Panc1 (cell line): Measurements from ENCODE around the gene GAB3. TPM values are rescaled to one million over a fixed set of nuclear protein-coding genes. Genes with fewer than 3 reads are reported as not detected.
"Not testable (repeated sequence)": the region's sequence is repeated elsewhere in the genome, so short reads cannot be mapped to it uniquely, and the experiment has no call there.

Experiments used
- ATAC-seq: fragments of 200-7000 bp; cut with Tn5 transposase; 2 replicates; pipeline ENCODE4 v1.9.1; 2020; ENCODE audit warnings: mild to moderate bottlenecking, moderate library complexity
- BruUV-seq: library from RNA; stranded (reverse); fragments of 400-500 nt; replicated peaks from 2 replicates; lab custom pipeline; 2021; lab: Mats Ljungman, UMichigan
- CTCF ChIA-PET: fragments of 300-600 bp; sonication (Branson Sonifier 250); formaldehyde crosslinking; loops from one replicate; lab custom pipeline; 2022; ENCODE audit warnings: antibody characterized with exemption; lab: Charles Lee
- POLR2A ChIA-PET: fragments of 300-600 bp; sonication (Branson Sonifier 250); formaldehyde crosslinking; loops from one replicate; lab custom pipeline; 2022; ENCODE audit warnings: antibody characterized with exemption; lab: Charles Lee
- DNase-seq: peaks from one replicate; pipeline ENCODE4 v3.0.0-alpha.2; 2010; ENCODE audit warnings: low read depth, low spot score
- H3K27ac ChIP-seq: 2 replicates; pipeline ENCODE4 v1.5.1; 2011; ENCODE audit warnings: mild to moderate bottlenecking, low read length, inconsistent platforms
- H3K27me3 ChIP-seq: fragments of 200-500 bp; sonication (Bioruptor generic); 2 replicates; pipeline ENCODE4 v1.6.0; 2014; ENCODE audit warnings: low read length, inconsistent platforms; ENCODE audit not compliant: control insufficient read depth, insufficient read depth
- H3K36me3 ChIP-seq: fragments of 200-500 bp; sonication (Bioruptor generic); 2 replicates; pipeline ENCODE4 v1.5.1; 2014; ENCODE audit warnings: inconsistent platforms, mild to moderate bottlenecking, low read length, moderate library complexity; ENCODE audit not compliant: control insufficient read depth, insufficient read depth
- H3K4me1 ChIP-seq: 2 replicates; pipeline ENCODE4 v1.5.1; 2011; ENCODE audit warnings: inconsistent platforms, mild to moderate bottlenecking, low read length, moderate library complexity; ENCODE audit not compliant: control insufficient read depth, insufficient read depth
- H3K4me3 ChIP-seq, 2 experiments: 2 replicates each; pipeline ENCODE4 v1.5.1; 2011 to 2012; ENCODE audit warnings: low read depth in 2 of 2, low read length in 2 of 2, mild to moderate bottlenecking in 2 of 2, inconsistent platforms in 1 of 2, moderate library complexity in 1 of 2
- H3K9me3 ChIP-seq: fragments of 200-500 bp; sonication (Bioruptor generic); 2 replicates; pipeline ENCODE4 v1.5.1; 2014; ENCODE audit warnings: low read depth, mild to moderate bottlenecking, inconsistent platforms, low read length, moderate library complexity; ENCODE audit not compliant: control insufficient read depth, insufficient read depth
- TCF7L2 ChIP-seq: IDR thresholded peaks from 2 replicates; pipeline ENCODE4 v1.6.1; 2011; ENCODE audit warnings: mild to moderate bottlenecking, low read depth, low read length, inconsistent platforms
- in situ Hi-C: cut with HindIII; loops from 2 replicates; pipeline ENCODE4 v1.10.0; 2016; ENCODE audit warnings: low sequenced_read_pairs, low pct_unique_long_range_greater_than_20kb
- intact Hi-C: fragments of 100-400 bp; cut with micrococcal nuclease; formaldehyde crosslinking; loops from one replicate; pipeline ENCODE4 v1.10.0; 2022; ENCODE audit not compliant: unreplicated experiment
- total RNA-seq: library from RNA; stranded (reverse); gene quantifications from one replicate; pipeline ENCODE4 v1.2.1, GENCODE V29; 2021; ENCODE audit not compliant: unreplicated experiment

The GAB3 gene
- total RNA-seq, 1 experiment from 2014 or later: 8.2 TPM

GRCh38 chrX:154648931-154649330 is 101.9 kb downstream of the GAB3 start:
- in situ Hi-C loops (no loop called here), intact Hi-C loops (no loop called here)
- Histone ChIP-seq H3K4me1 (peaks cover 13% of the 10 kb centered on the region), H3K36me3 (no peaks in the 10 kb centered on the region), H3K9me3 (no peaks in the 10 kb centered on the region), H3K4me3 (no peak overlapping the region), H3K27me3 (no peaks in the 10 kb centered on the region), H3K27ac (no peak overlapping the region)
- ChIA-PET POLR2A (no interaction called here), CTCF (no interaction called here)
- DNase-seq (no peak), ATAC-seq (no peak)
- no peak for TF ChIP-seq TCF7L2
- no TSS peak for BruUV-seq

GRCh38 chrX:154645745-154646378 is 105.0 kb downstream of the GAB3 start:
- ATAC-seq, POLR2A ChIA-PET, intact Hi-C loops, H3K4me3 ChIP-seq, H3K36me3 ChIP-seq, in situ Hi-C loops, H3K27ac ChIP-seq, DNase-seq, H3K9me3 ChIP-seq, CTCF ChIA-PET, BruUV-seq, H3K27me3 ChIP-seq: not testable (repeated sequence)
- peaks cover 13% of the 10 kb centered on the region for H3K4me1 ChIP-seq

- intact Hi-C loops, POLR2A ChIA-PET, H3K27ac ChIP-seq, H3K4me1 ChIP-seq, ATAC-seq, BruUV-seq, H3K9me3 ChIP-seq, CTCF ChIA-PET, DNase-seq, in situ Hi-C loops, H3K27me3 ChIP-seq, H3K36me3 ChIP-seq, H3K4me3 ChIP-seq: not testable (repeated sequence)
Measured at GRCh38 chrX:154643708-154644107, 107.2 kb downstream of the GAB3 start.

GRCh38 chrX:154641740-154642139 is 109.1 kb downstream of the GAB3 start:
- ATAC-seq: peak; percentile 37; the same call in 1 of the 2 replicates
- in situ Hi-C loops, H3K4me1 ChIP-seq, POLR2A ChIA-PET, H3K36me3 ChIP-seq, CTCF ChIA-PET, H3K27ac ChIP-seq, H3K27me3 ChIP-seq, BruUV-seq, H3K4me3 ChIP-seq, intact Hi-C loops, H3K9me3 ChIP-seq, DNase-seq: not testable (repeated sequence)

GRCh38 chrX:154633661-154634060 is 117.2 kb downstream of the GAB3 start:
- H3K9me3 ChIP-seq, H3K4me3 ChIP-seq, CTCF ChIA-PET, intact Hi-C loops, H3K27me3 ChIP-seq, H3K4me1 ChIP-seq, BruUV-seq, POLR2A ChIA-PET, H3K36me3 ChIP-seq, in situ Hi-C loops, DNase-seq, H3K27ac ChIP-seq: not testable (repeated sequence)
- ATAC-seq: peak; percentile 67; the same call in 1 of the 2 replicates

GRCh38 chrX:154630949-154631348 is 119.9 kb downstream of the GAB3 start:
- H3K27ac ChIP-seq, H3K27me3 ChIP-seq, intact Hi-C loops, CTCF ChIA-PET, DNase-seq, POLR2A ChIA-PET, H3K36me3 ChIP-seq, H3K9me3 ChIP-seq, BruUV-seq, in situ Hi-C loops, H3K4me3 ChIP-seq, ATAC-seq, H3K4me1 ChIP-seq: not testable (repeated sequence)

GRCh38 chrX:154628960-154629359 is 121.9 kb downstream of the GAB3 start:
- H3K27ac ChIP-seq, POLR2A ChIA-PET, H3K4me1 ChIP-seq, H3K27me3 ChIP-seq, DNase-seq, CTCF ChIA-PET, H3K4me3 ChIP-seq, intact Hi-C loops, in situ Hi-C loops, H3K9me3 ChIP-seq, H3K36me3 ChIP-seq, BruUV-seq: not testable (repeated sequence)
- ATAC-seq: peak; percentile 91
